ENCODE data around the gene INTS11.
A peak's percentile ranks its signal among the peaks of the same experiment; 100 is the strongest.

Gene INTS11

DNA sequence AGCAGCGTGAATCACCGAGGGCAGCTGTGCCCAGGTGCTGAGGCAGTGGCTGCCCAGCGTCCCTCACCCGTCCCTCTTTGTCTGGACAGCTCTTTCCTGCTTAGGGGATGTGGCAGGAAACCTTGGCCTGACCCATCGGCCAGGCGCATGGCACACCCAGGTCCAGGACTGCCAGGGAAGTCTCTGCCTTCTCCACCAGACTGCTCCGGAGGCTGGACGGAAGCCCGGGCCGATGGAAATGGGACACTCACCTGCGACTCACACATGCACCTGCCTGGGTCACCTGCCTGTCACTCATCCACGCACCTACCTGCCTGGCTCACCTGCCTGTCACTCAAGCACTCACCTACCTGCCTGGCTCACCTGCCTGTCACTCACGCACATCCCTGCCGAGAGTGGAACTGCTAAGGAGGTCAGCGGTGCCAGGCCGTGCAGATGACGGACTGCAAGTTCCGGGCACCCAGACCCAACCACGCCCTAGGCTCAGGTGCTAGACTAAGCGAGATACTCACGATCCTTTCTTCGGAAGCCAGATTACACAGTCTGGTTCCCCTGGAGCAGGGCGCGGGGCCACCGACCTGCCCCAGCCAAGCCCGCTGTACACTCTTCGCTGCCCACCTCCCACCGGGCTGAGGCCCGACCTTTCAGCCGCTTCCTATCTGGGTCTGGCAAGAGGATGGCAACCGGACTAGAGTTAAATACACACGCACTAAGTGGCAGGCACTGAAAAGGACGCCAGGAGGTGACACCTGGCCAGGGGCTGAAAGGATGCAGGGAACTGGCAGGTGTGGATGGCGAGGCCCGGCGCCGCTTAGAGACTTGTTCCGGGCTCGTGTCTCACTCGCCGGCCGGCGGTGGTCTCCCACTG is 51.9 kb downstream of the INTS11 start:
- Histone ChIP-seq H3K27me3 (no peaks in the 10 kb centered on the region), H3K4me1 (peaks cover 4 to 54% (median 41%) of the 10 kb centered on the region in 4 donors), H3K4me3 (peak overlapping the region; percentile 80 to 86), H3K36me3 (peaks cover under 1 to 14% (median 10%) of the 10 kb centered on the region in 3 donors), H3K9me3 (no peaks in the 10 kb centered on the region), H3K27ac (peak overlapping the region; percentile 76 to 78)
- no peak for DNase-seq
- intact Hi-C loops (cut with DNase I; ENCODE audit: low total_unique reads): no loop called here
- TF ChIP-seq, protein P1, sequence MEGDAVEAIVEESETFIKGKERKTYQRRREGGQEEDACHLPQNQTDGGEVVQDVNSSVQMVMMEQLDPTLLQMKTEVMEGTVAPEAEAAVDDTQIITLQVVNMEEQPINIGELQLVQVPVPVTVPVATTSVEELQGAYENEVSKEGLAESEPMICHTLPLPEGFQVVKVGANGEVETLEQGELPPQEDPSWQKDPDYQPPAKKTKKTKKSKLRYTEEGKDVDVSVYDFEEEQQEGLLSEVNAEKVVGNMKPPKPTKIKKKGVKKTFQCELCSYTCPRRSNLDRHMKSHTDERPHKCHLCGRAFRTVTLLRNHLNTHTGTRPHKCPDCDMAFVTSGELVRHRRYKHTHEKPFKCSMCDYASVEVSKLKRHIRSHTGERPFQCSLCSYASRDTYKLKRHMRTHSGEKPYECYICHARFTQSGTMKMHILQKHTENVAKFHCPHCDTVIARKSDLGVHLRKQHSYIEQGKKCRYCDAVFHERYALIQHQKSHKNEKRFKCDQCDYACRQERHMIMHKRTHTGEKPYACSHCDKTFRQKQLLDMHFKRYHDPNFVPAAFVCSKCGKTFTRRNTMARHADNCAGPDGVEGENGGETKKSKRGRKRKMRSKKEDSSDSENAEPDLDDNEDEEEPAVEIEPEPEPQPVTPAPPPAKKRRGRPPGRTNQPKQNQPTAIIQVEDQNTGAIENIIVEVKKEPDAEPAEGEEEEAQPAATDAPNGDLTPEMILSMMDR (IDR thresholded peaks at IDR 0.05): no peak

DNA sequence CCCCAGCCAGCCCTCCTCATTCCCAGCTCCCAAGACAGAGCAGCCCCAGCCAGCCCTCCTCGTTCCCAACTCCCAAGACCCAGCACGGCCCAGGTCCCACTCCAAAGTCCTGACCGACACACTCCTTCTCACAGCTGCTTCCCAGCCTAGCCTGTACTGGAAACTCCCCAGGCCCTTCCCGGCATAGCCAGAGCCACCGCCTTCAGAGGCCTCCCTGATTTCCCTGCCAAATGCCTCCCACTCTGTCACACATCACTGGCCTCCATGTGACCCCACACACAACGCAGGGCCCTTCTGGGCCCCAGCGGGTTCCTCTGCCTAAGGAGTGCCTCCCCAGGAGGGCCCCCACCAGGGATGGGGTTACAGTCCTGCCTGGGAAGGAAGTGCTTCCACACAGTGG is 53.6 kb downstream of the INTS11 start:
- H3K36me3 ChIP-seq: peaks cover 3 to 31% (median 20%) of the 10 kb centered on the region in 3 donors
- H3K4me1 ChIP-seq: peaks cover 4 to 59% (median 41%) of the 10 kb centered on the region in 4 donors
- peak overlapping the region in 1 of 2 donors; percentile 3 for H3K4me3 ChIP-seq
- H3K27me3 ChIP-seq: no peaks in the 10 kb centered on the region
- TF ChIP-seq, protein P1 (IDR thresholded peaks at IDR 0.05): no peak
- no peaks in the 10 kb centered on the region for H3K9me3 ChIP-seq
- intact Hi-C loops (cut with DNase I; ENCODE audit: low total_unique reads): no loop called here
- no peak overlapping the region for H3K27ac ChIP-seq
- no peak for DNase-seq

DNA sequence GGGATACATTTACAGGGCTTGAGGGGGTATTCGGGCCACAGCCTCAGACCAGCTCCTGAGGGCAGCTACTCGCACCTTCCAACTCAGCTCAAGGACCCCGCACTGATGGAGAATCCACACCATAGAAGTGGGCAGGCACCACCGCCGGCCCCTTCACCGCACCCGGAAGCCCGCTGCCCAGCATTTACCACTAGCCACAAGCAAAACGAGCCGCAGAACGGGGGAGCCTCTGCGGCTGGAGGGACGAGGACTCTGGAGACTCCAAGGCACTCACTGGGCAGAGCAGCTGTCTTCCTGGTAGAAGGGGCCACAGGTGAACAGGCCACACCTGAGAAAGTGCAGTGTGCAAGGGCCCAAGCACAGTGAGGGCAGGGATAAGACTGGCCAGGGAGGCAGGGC is 56.2 kb downstream of the INTS11 start:
- Histone ChIP-seq H3K27me3 (no peaks in the 10 kb centered on the region), H3K27ac (no peak overlapping the region), H3K9me3 (no peaks in the 10 kb centered on the region), H3K4me3 (no peak overlapping the region), H3K4me1 (peaks cover 4 to 50% (median 33%) of the 10 kb centered on the region in 4 donors), H3K36me3 (peaks cover 4 to 57% (median 45%) of the 10 kb centered on the region in 3 donors)
- intact Hi-C loops (cut with DNase I; ENCODE audit: low total_unique reads): no loop called here
- TF ChIP-seq, protein P1 (IDR thresholded peaks at IDR 0.05): no peak
- no peak for DNase-seq

DNA sequence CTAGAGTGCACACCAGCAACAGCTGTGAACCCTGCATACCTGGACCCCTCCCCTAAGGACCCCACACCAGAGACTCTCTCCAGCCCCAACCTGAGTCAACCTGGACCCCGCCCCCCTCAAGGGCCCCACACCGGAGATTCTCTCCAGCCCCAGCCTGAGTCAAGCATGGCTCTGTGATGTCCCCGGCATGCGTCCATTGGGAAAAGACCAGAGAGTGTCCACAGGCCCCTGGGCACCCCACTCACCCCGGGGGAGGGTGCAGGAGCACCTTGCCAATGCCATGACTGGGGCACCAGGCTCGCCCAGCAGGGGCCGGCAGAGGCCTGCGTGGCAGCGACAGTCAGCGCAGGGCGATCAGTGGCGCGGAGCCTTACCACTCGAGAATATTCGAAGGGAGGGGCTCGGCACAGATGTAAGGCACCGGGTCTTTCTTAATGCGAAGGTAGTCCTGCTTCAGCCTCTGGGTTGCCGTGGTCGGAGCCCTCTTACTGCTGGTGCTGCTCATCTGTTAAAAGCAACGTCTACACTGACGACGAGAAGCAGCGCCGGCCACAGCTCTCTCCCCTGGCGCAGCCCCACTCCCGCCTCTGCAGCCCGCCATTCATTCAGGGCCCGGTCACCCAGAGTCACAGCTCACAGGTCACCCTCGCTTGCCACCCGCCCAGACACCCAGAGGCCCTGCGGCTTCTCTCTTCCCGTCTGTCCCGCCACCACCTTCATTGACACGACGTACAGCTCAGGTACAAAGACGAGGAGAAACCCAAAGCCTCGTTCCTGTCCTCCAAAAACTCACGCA is 56.8 kb downstream of the INTS11 start:
- H3K36me3 ChIP-seq: peaks cover 10 to 63% (median 51%) of the 10 kb centered on the region in 3 donors
- no peaks in the 10 kb centered on the region for H3K9me3 ChIP-seq
- H3K27ac ChIP-seq: no peak overlapping the region
- H3K27me3 ChIP-seq: no peaks in the 10 kb centered on the region
- no peak for DNase-seq
- no peak overlapping the region for H3K4me3 ChIP-seq
- intact Hi-C loops (cut with DNase I; ENCODE audit: low total_unique reads): no loop called here
- TF ChIP-seq, protein P1 (IDR thresholded peaks at IDR 0.05): no peak
- H3K4me1 ChIP-seq: peaks cover 4 to 46% (median 31%) of the 10 kb centered on the region in 4 donors

DNA sequence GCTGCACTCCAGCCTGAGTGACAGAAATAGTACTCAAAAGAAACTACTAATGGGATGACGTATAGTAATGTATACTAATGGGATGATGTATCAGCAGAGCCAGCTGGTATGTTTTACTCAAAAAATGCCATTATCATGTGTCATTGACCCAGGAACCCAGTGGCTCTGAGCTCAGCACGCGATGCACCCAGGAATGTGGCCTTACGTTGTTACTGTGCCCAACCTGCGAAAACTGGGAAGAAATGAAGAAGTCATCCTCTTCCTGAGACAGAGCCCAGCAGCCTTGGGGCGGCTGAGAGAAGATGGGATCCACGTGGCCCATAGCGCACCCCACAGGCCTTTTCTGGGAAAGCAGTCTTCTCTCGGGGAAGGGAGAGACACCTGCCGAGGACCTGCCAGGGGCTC is 59.6 kb downstream of the INTS11 start:
- Histone ChIP-seq H3K36me3 (peaks cover 35 to 91% (median 79%) of the 10 kb centered on the region in 3 donors), H3K27ac (no peak overlapping the region), H3K9me3 (no peaks in the 10 kb centered on the region), H3K4me3 (no peak overlapping the region), H3K27me3 (no peaks in the 10 kb centered on the region), H3K4me1 (peaks cover 0 to 18% (median 4%) of the 10 kb centered on the region in 4 donors)
- intact Hi-C loops (cut with DNase I; ENCODE audit: low total_unique reads): no loop called here
- no peak for DNase-seq
- TF ChIP-seq, protein P1 (IDR thresholded peaks at IDR 0.05): no peak
